H1 (cell line): ENCODE data around the gene ZMYND10. TPM values are rescaled to one million over a fixed set of nuclear protein-coding genes. Genes with fewer than 3 reads are reported as not detected.

ENCODE experiments used
- CHD1 ChIP-seq: IDR thresholded peaks from 2 replicates; pipeline ENCODE4 v1.6.1; 2012; ENCODE audit warnings: low read depth, low read length, improper control_type of control experiment
- CHD7 ChIP-seq: fragments of 300-600 bp; sonication (generic); IDR thresholded peaks from 2 replicates; pipeline ENCODE4 v1.7.1; 2012; ENCODE audit warnings: low read length, moderate library complexity, mild to moderate bottlenecking, inconsistent platforms; ENCODE audit not compliant: insufficient replicate concordance
- CTBP2 ChIP-seq: IDR thresholded peaks from 2 replicates; pipeline ENCODE4 v1.7.0; 2011; ENCODE audit warnings: borderline replicate concordance, mild to moderate bottlenecking, moderate library complexity, mixed read lengths, low read length; ENCODE audit not compliant: insufficient read depth, insufficient read length
- MAFK ChIP-seq: IDR thresholded peaks from 2 replicates; pipeline ENCODE4 v1.6.1; 2012; ENCODE audit warnings: low read depth, mild to moderate bottlenecking, improper control_type of control experiment, low read length
- RAD21 ChIP-seq, 2 experiments: IDR thresholded peaks in 1 of 2; conservative IDR thresholded peaks in 1 of 2; 2 replicates each; pipeline ENCODE4 v1.6.1; 2011; ENCODE audit warnings: low read depth in 2 of 2, low read length in 2 of 2, improper control_type of control experiment in 1 of 2, inconsistent platforms in 1 of 2, mild to moderate bottlenecking in 1 of 2, moderate library complexity in 1 of 2
- YY1 ChIP-seq: IDR thresholded peaks from 2 replicates; pipeline ENCODE4 v1.6.1; 2011; ENCODE audit warnings: low read depth, mild to moderate bottlenecking, low read length
- polyA plus RNA-seq, 7 experiments: library from polyadenylated mRNA; depleted of rRNA in 3 of 7; stranded (reverse) in 5 of 7; unstranded in 2 of 7; fragments of >200 nt in 5 of 7; fragments of 200-250 nt in 2 of 7; gene quantifications; 1 replicate in 5 of 7; 2 replicates in 1 of 7; 4 replicates in 1 of 7; pipeline versions ENCODE4 v1.2.1 to v1.2.3, GENCODE V29; 2011 to 2013; ENCODE audit warnings: missing spikeins in 2 of 7, mixed read lengths in 2 of 7
- total RNA-seq: library from RNA; stranded (reverse); fragmentation: NEBNext Ultra II Directional; extraction: Animal tissue kit (Norgen Biotek cat#: 25700); gene quantifications from 2 replicates; pipeline ENCODE4 v1.2.1, GENCODE V29; 2021
- TF ChIP-seq, protein P1 (sequence below), 3 experiments: IDR thresholded peaks; 1 replicate in 2 of 3; 2 replicates in 1 of 3; pipeline versions ENCODE4 v1.5.1 to v1.6.1; 2011; ENCODE audit warnings: low read length in 3 of 3, mild to moderate bottlenecking in 3 of 3, inconsistent platforms in 2 of 3, low read depth in 1 of 3, moderate library complexity in 1 of 3; ENCODE audit not compliant: insufficient read depth in 1 of 3; ENCODE audit errors: control extremely low read depth in 1 of 3

Gene ZMYND10
- total and polyA plus RNA-seq, 2 of the 8 experiments (the other 6 are each of a cell fraction or from before 2014, with no cell fraction given) = 0.56 to 0.79 TPM

GRCh38 chr3:50388016-50388719 is 42.6 kb upstream of the ZMYND10 start (continued):
- no peak for TF ChIP-seq CHD7
- no peak for TF ChIP-seq CHD1
- TF ChIP-seq RAD21 (IDR thresholded peaks at IDR 0.05 in 1 of 2, conservative IDR thresholded peaks at IDR 0.05 in 1 of 2; ENCODE audit: low read depth in 2 of 2, low read length in 2 of 2) = peak; percentile 65 to 70
- no peak for TF ChIP-seq YY1
- TF ChIP-seq, protein P1, sequence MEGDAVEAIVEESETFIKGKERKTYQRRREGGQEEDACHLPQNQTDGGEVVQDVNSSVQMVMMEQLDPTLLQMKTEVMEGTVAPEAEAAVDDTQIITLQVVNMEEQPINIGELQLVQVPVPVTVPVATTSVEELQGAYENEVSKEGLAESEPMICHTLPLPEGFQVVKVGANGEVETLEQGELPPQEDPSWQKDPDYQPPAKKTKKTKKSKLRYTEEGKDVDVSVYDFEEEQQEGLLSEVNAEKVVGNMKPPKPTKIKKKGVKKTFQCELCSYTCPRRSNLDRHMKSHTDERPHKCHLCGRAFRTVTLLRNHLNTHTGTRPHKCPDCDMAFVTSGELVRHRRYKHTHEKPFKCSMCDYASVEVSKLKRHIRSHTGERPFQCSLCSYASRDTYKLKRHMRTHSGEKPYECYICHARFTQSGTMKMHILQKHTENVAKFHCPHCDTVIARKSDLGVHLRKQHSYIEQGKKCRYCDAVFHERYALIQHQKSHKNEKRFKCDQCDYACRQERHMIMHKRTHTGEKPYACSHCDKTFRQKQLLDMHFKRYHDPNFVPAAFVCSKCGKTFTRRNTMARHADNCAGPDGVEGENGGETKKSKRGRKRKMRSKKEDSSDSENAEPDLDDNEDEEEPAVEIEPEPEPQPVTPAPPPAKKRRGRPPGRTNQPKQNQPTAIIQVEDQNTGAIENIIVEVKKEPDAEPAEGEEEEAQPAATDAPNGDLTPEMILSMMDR (IDR thresholded peaks at IDR 0.05; ENCODE audit: control extremely low read depth in 1 of 3, insufficient read depth in 1 of 3, low read depth in 1 of 3, low read length in 3 of 3) = peak in 2 of 3 experiments; percentile 72 to 77; a peak in 3 of 4 replicates
- TF ChIP-seq CTBP2 = no peak
- no peak for TF ChIP-seq MAFK
